ENCODE data around the gene SDK1.

SDK1 gene

DNA sequence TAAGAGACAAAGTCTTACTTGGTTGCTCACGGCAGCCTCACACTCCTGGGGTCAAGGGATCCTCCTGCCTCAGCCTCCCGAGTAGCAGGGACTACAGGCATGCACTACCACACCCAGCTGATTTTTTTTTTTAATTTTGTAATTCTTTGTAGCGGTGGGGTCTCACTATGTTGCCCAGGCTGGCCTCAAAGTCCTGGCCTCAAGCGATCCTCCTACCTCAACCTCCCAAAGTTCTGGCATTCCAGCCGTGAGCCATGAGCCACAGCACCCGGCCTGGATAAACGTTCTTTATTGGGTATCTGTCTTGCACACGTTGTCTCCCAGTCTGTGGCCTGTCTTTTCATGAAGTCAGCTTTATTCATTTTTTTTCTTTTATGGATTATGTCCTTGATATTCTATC is 744.9 kb downstream of the SDK1 start:
- TF ChIP-seq, protein P1, sequence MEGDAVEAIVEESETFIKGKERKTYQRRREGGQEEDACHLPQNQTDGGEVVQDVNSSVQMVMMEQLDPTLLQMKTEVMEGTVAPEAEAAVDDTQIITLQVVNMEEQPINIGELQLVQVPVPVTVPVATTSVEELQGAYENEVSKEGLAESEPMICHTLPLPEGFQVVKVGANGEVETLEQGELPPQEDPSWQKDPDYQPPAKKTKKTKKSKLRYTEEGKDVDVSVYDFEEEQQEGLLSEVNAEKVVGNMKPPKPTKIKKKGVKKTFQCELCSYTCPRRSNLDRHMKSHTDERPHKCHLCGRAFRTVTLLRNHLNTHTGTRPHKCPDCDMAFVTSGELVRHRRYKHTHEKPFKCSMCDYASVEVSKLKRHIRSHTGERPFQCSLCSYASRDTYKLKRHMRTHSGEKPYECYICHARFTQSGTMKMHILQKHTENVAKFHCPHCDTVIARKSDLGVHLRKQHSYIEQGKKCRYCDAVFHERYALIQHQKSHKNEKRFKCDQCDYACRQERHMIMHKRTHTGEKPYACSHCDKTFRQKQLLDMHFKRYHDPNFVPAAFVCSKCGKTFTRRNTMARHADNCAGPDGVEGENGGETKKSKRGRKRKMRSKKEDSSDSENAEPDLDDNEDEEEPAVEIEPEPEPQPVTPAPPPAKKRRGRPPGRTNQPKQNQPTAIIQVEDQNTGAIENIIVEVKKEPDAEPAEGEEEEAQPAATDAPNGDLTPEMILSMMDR (IDR thresholded peaks at IDR 0.05; ENCODE audit: extremely low read depth, missing control alignments) = no peak
- DNase-seq (ENCODE audit: low spot score) = no peak

DNA sequence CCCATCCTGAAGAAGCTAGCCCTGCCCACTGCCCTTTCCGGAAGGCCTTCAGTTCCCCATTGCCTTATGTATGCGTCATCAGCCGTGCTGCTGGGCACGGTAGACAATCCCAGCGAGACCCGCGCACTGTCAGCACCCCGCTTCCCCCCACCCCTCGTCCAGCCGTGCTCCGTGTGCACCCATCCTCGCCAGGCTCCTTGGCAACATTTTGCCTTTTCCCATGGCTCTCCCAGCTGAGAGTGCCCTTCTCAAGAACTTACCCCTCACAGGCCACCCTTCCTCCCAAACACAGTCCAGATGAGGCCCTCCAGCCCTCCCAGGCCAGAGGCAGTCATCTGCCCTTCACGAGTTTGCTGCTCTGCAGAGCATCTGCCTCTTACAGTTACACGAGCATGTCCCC is 747.3 kb downstream of the SDK1 start:
- TF ChIP-seq, protein P1 (IDR thresholded peaks at IDR 0.05; ENCODE audit: extremely low read depth, missing control alignments) = no peak
- DNase-seq (ENCODE audit: low spot score) = no peak

DNA sequence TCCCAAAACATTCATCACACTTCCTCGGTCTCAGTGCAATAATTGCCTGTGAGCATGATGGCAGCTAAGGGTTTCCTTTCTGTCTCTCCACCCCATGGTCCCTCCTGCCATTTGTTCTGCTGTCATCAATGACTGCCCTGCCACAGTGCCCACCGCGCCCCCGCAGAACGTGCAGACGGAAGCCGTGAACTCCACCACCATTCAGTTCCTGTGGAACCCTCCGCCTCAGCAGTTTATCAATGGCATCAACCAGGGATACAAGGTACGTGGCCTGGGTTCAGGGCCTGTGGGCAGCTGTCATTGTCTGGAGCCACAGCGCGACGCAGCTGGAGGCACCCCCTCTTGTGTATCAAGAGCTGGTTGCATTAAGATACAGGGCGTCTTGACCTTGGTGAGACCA is 748.1 kb downstream of the SDK1 start:
- no peak for DNase-seq (ENCODE audit: low spot score)
- TF ChIP-seq, protein P1 (IDR thresholded peaks at IDR 0.05; ENCODE audit: extremely low read depth, missing control alignments) = no peak

DNA sequence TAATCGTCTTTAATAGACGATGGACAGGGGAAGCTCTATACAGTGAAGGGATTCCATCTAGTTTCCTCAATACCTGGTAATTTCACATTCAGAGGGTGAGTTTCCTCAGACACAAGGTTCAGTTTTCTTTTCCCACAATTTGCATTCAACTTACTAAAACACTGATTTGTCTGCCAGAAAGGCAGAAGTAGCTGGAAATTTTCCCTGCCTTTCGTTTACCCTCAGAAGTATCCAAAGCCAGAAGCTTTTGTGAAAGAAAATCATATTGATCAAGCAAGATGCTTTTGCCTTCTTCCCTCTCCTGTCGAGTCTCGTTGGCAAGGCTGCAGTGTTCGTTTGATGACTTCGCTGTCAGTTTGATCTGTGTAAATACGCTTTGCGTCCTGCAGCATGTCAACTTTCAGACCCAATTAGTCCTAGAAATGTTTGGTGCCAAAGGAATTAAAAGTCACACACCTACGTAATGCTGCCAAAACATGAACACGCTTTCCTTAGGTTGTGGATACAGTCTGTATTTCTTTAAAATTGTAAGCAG is 749.1 kb downstream of the SDK1 start:
- no peak for DNase-seq (ENCODE audit: low spot score)
- TF ChIP-seq, protein P1 (IDR thresholded peaks at IDR 0.05; ENCODE audit: extremely low read depth, missing control alignments) = no peak

DNA sequence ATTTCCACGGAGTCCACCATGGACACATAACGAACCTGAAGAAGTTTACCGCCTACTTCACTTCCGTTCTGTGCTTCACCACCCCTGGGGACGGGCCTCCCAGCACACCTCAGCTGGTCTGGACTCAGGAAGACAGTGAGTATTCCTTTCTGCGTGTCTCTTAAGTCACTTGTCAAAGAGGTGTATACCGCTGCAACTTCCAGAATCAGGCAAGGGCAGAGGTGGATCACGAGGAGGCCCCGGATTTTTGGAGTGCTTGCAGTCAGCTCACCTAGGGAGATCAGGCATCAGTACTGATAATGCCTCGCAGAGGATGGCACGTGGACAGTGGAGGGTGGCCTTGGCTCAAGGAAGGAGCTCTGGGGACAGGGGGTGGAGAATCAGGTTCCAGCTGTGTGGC is 750.6 kb downstream of the SDK1 start:
- TF ChIP-seq, protein P1 (IDR thresholded peaks at IDR 0.05; ENCODE audit: extremely low read depth, missing control alignments) = no peak
- no peak for DNase-seq (ENCODE audit: low spot score)

DNA sequence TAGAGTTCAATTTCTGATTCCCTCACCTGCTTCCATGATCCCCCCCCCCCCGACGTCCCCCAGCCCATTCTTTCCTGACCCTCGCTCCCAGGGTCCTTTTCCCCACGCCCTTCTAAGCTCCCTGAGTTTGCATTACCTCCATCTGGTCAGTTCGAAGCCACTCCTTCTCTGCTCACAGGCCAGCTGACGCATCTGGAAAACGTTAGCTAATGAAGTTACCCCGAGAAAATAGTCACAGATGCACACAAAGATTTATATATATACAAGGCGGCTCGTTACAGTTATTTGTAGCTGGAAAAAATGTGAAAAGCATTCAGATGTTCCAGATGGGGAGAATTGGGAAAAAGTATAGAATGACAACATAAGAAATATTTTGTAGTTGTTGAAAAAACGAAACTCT is 751.1 kb downstream of the SDK1 start:
- no peak for DNase-seq (ENCODE audit: low spot score)
- TF ChIP-seq, protein P1 (IDR thresholded peaks at IDR 0.05; ENCODE audit: extremely low read depth, missing control alignments) = no peak

DNA sequence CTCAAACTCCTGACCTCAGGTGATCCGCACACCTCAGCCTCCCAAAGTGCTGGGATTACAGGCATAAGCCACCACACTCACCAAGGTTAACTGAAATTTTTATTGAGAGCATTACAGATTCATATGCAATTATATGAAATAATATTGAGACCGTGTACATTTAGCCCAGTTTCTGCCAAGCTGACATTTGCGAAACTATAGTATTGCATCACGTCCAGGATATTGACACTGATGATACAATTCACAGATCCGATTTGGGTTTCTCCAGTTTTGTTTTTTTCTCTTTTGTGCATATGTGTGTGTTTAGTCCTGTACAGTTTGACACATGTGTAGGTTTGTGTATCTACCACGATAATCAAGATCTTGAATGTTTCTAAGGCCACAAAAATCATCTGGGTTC is 753.1 kb downstream of the SDK1 start:
- DNase-seq (ENCODE audit: low spot score) = no peak
- TF ChIP-seq, protein P1 (IDR thresholded peaks at IDR 0.05; ENCODE audit: extremely low read depth, missing control alignments) = no peak

All from GM20000 (cell line).